Ammon's horn (tissue), 1 donor: ENCODE results near the gene BUD31.
"Not testable (repeated sequence)": the region's sequence is repeated elsewhere in the genome, so short reads cannot be mapped to it uniquely, and the experiment has no call there.

Source experiments
- DNase-seq: peaks from one replicate; pipeline ENCODE4 v3.0.0-alpha.2; 2016; ENCODE audit warnings: low spot score

BUD31 gene

DNA sequence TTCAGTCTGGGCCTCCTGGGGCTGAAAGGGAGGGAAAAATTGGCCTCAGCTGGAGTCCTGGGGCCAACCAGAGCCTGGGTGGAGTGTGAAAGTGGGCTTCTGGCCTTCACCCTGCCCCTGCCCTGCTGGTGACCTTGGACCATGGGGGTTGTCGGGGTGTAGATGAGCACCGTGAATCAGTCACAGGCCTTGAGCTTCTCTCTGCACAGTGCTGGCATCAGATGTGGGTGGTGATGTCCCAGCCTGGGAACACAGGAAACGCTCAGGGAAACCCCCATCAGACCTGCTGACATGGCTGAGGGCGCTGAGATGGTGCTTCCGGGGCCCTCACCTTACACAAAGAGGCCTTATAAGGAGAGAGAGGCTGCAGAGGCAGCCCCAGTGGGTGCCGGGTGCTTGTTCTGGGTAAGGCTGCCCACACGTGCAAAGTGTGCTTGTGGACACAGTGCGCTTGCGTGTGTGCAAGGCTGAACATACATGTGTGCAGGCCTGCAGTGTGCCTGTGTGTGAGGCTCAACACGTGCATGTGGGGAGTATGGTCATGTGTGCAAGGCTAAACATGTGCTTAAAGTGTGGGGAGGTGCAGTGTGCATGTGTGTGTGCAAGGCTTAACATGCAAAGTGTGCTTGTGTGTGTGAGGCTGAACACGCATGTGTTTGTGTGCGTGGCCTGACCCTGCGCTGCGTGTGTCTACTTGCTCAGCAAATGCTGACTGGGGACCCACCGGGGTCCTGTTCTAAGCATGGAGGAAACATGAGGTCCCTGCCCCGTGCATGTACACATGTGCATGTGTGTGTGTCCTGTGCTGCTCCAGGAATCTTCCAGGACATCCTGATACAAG is 27.7 kb upstream of the BUD31 start:
- DNase-seq: no peak

- DNase-seq: no peak
Observed at GRCh38 chr7:99381664-99382075, 27.1 kb upstream of the BUD31 start.

DNA sequence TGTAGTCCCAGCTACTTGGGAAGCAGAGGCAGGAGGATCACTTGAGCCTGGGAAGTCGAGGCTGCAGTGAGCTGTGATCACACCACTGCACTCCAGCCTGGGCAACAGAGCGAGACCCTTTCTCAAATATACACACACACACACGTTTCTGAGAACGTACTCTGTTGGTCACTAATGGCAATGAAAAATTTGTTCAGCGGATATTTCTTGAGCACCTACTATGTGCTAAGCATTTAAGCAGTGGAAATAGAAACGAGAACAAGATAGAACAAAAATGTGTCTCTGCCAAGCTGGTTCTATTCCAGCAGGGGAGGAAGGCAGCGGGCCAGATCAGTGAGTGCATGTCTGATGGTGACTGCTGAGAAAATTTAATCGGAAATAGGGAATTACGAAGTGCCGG is 25.6 kb upstream of the BUD31 start:
- no peak for DNase-seq

GRCh38 chr7:99383791-99384370 is 24.9 kb upstream of the BUD31 start:
- DNase-seq: no peak

DNA sequence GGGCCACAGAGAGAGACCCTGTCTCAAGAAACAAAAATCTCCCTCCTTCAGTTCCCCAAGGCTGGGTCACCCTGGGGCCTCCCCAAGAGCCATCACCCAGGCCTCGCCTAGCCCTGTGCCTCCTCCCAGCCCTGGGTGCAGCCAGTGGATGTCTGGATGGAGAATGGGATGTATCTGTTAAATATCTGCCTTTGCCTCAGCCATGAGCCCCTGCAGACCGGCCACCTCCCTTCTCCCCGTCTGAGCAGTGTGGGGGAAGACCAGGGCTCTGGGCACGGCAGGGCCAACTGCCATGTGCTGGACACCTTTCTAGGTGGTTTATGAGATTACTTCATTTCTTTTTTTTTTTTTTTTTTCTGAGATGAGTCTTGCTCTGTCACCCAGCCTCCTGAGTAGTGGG is 24.2 kb upstream of the BUD31 start:
- no peak for DNase-seq

DNA sequence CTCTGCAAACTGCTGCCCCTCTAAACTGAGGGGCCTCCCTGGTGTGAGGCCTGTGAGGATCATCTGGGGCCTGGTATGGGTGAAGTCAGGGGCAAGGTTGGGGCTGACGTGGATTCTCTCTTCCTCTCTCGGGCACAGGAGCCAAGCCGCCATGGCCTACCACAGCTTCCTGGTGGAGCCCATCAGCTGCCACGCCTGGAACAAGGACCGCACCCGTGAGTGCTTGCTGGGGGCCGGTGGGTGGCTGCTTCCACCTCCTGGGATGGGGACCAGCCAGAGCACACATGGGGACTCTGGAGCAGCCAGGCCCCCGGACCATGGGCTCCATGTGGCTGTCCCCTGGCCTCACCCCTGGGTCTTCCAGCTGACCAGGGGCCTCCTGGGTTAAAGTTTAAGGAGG is 23.2 kb upstream of the BUD31 start:
- DNase-seq: no peak

DNA sequence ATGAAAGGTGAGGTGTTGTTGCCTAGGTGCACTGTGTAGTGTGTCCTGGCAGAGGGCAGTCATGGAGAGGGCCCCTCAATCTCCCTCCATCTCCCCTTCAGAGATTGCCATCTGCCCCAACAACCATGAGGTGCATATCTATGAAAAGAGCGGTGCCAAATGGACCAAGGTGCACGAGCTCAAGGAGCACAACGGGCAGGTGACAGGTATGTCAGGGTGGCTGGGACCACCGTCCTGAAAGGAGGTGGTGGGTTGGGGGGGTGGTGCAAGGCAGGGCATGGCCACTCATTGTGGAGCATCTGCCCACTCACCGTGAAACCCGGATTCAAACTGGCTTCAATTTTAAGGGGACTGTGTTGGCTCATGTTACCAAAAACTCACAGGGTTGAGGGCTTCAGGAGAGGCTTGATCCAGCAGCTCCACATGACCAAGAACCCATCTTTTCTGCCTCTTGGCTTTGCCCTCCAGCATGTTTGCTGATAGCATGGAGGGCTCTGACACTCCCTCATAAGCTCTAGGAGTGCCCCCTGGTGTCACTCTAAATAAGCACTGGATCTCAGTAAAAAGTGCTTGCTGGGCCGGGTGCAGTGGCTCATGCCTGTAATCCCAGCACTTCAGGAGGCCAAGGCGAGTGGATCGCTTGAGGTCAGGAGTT is 22.1 kb upstream of the BUD31 start:
- DNase-seq: no peak

DNA sequence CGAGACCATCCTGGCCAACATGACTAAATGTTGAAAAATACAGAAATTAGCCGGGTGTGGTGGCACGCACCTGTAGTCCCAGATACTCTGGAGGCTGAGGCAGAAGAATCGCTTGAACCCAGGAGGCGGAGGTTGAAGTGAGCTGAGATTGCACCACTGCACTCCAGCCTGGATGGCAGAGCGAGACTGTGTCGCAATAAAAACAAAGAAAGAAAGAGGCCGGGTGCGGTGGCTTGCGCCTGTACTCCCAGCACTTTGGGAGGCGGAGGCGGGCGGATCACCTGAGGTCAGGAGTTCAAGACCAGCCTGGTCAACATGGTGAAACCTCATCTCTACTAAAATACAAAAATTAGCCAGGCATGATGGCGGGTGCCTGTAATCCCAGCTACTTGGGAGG is 21.5 kb upstream of the BUD31 start:
- DNase-seq: not testable (repeated sequence)

DNA sequence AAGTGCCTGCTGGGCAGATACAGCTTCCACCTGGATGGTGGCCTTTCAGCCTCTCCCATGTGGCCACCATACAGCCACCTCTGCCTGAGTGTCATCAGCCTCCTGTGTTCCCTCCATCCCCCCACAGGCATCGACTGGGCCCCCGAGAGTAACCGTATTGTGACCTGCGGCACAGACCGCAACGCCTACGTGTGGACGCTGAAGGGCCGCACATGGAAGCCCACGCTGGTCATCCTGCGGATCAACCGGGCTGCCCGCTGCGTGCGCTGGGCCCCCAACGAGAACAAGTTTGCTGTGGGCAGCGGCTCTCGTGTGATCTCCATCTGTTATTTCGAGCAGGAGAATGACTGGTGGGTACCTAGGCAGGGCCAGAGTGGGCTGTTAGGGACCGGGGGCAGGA is 20.9 kb upstream of the BUD31 start:
- DNase-seq: no peak

DNA sequence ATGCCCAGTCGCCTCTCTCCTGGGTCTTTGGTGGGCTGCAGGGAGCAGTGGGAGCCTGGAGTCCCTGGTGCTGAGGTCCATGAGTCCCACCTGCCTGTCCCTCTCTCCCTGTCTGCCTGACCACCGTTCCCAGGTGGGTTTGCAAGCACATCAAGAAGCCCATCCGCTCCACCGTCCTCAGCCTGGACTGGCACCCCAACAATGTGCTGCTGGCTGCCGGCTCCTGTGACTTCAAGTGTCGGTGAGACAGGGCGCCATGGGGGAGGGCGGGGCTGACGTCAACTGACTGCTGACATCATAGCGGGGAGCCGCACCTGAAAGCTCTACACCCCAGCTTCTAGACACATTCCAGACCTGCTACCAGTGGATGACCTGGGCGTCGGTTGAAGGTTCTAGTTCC is 19.0 kb upstream of the BUD31 start:
- no peak for DNase-seq

DNA sequence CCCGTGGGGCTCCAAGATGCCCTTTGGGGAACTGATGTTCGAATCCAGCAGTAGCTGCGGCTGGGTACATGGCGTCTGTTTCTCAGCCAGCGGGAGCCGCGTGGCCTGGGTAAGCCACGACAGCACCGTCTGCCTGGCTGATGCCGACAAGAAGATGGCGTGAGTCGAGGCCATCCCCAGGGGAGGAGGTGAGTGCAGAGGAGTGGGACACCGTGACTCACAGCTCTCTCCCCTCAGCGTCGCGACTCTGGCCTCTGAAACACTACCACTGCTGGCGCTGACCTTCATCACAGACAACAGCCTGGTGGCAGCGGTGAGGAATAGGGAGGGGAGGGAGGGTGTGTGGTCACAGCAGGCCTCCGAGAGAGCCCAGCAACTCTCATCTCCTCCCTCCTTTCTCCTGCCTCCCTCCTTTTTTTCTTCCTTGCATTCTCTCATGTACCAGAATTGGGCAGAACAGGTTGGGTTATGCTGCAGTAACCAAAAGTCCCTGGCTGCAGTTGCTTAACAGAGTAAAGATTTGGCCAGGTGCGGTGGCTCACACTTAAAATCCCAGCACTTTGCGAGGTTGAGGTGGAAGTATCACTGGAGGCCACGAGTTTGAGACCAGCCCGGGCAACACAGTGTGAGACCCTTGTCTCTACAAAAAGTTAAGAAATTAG is 17.7 kb upstream of the BUD31 start:
- DNase-seq: no peak

GRCh38 chr7:99392046-99392445 is 16.7 kb upstream of the BUD31 start:
- no peak for DNase-seq

- DNase-seq: no peak
Observed at GRCh38 chr7:99392659-99393354, 16.0 kb upstream of the BUD31 start.

- DNase-seq: no peak
Observed at GRCh38 chr7:99393355-99394187, 15.2 kb upstream of the BUD31 start.

DNA sequence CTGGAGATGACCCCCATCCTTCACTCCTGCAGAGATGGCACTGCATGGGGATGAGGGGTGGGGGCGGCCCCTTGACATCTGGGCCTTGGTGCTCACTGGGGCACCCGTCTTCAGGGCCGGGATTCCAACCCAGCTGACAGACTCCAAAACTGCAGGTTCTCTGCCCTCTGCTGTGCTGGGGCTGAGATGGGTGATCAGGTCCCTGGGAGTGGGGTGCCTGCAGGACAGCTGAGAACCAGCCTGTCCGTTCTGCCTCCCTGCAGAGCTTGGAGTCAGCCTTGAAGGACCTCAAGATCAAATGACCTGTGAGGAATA is 14.6 kb upstream of the BUD31 start:
- DNase-seq: no peak

DNA sequence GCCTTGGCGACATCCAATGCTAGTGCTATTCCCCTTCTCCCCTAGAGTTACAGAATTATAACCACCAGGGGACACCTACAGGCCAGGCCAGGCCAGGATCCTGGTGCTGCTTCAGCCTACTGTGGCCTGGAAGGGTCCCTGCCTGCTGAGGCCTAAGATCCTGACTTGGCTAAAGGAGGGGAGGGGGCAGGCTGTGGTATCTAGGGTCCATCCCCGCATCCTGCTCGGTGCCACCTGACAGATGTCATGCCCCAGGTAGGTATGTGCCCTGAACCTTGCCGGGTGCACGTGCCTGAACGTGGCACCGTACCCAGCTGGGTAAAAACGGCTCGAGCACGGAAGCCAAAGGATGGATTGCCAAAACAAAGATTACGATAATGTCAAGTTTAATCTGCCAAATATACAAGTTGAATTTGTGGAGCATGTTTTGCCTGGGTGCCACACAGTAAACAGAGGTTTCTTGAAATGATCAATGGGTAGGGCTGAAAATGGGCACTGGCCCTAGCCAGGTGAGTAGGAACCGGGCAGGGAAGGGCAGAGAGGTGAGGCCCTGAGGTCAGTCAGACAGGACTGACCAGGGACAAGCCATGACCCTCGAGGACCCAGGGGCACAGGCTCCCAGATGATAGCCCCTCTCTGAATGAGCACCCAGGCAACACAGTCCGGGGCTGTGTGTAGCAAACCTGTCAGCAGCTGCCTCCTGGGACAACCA is 13.0 kb upstream of the BUD31 start:
- DNase-seq: no peak

DNA sequence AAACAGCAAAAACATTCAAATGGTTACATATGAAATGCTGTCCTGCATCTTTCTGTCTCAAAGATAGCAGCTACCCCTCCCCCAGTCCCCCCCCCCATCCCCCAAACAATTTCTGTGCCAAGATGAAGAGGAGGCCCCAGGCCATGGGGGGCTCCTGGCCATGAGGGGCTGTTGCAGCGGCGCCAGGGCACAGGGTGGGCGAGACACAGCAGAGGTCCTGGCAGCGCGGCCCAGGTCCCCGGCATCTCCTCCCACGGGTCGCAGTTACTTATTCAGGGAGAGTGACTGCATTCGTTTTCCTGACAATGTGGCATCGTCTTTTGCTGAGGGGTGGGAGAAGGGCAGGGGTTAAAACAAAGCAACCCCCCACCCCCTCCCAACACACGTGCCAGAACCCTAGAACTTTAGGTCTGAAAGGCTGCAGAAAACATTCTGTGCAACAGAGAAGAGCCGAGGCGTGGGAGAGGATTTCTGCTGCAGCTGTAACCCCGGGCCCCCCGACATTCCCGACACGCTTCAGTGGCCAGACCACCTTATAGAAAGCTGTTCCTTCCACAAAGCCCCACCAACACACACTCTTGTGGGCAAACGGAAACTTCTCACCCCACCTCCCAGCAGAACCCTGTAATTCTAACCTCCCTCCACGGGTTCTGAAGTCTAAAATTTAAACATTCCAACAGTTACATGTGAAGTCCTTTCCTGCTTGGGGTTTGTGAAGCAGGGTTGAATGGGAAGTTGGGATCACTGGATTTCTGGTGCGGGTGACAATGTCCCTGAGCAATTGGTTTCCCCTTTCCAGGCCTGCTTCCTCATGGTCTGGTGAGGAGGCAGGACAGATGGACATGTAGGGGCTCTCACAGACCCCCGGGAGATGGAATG is 12.1 kb upstream of the BUD31 start:
- no peak for DNase-seq

- no peak for DNase-seq
Observed at GRCh38 chr7:99397297-99397983, 11.3 kb upstream of the BUD31 start.

- no peak for DNase-seq
Observed at GRCh38 chr7:99398891-99399445, 9.8 kb upstream of the BUD31 start.
